Activated CD8-positive, alpha-beta memory T cell treated with anti-CD3 and anti-CD28 coated beads, Interleukin-2, amount 50 U/mL, for 24 hours (primary cell): ENCODE data around the gene CDH23.

Experiments used
- DNase-seq: peaks from one replicate; pipeline ENCODE4 v3.0.0-alpha.2; 2020; ENCODE audit errors: extremely low read depth

Gene CDH23

DNA sequence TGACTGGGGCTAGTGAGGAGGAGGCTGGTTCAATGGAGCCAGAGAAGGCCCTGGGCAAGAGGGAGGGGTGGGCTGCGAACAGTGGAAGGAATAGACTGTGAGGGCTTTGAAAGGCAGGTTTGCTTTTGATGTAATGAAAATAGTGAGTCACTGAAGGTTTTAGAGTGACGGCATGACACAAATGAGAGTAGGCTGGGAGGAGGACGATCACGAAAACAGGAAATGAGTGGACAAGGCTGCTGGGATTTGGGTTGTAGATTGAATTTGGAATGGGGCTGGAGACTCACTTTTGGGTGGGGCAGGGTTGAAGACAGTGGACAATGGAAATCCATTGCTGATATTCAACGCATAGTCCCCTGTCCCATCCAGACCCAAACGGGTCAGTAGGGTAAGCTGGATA, 139.6 kb downstream of the CDH23 start:
- DNase-seq: no peak

DNA sequence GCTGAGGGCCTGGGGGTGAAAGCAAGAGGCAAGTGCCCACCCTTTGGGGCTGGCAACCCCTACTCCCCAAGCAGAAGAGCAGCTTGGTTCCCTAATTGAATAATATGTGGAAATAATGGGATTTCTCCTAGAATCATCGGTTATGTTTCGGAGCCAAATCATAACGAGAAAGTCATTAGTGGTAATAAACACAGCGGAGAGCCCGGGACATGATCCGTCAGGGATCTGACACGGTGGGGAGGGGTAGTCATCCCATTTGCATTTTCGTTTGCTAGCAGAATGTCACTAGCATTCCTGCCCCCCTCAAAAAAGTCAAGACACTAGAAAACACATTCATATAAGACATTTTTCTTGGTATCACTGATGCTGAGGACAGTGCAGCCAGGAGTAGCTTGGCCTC, 140.4 kb downstream of the CDH23 start:
- no peak for DNase-seq

DNA sequence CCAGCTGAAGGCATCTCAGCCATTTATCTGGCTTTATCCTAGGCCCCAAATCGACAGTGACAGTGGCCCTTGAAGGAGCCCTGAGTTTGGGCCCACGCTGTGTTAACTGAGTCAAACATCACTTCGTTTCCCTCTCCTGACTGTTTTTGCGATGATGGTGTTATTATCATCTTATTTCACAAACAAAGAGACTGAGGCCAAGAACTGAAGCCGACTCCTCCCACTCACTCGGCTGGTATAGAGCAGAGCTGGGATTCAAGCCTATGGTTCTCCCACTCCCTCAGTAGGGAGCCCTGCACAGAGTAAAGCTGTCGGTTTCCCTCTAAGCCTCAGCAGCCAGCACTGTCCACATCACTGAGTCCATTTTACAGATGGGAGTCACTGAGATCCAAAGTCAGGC, 141.0 kb downstream of the CDH23 start:
- DNase-seq: no peak

DNA sequence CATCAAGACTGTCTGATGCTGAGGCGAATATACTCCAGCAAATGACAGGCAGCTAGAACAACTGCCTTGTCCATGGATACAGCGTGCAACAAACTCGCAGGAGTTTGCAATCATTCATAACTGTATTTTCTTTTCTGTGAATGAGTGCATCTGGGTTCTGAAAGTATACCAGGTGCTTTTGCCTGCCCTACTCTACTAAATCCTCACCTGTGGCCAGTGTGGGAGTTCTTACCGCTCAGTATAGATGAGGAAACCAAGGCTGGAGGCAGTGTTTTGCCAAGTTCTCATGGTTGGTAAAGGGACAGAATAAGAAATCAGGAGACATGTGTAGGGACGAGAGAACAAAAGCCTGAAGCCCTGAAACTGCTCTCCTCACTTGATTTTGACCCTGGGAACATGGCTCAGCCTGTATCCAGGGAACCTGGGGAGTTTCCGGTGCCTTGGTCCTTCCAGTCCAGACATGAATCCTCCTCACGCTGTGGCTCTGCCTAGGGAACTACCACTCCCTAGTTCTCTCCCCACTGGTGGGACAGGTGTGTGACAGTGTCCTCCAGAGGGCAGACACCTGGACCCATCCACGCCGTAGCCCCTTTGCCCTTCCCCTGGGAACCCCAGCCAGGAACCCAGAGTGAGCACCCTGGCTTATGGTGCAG, 142.0 kb downstream of the CDH23 start:
- no peak for DNase-seq

DNA sequence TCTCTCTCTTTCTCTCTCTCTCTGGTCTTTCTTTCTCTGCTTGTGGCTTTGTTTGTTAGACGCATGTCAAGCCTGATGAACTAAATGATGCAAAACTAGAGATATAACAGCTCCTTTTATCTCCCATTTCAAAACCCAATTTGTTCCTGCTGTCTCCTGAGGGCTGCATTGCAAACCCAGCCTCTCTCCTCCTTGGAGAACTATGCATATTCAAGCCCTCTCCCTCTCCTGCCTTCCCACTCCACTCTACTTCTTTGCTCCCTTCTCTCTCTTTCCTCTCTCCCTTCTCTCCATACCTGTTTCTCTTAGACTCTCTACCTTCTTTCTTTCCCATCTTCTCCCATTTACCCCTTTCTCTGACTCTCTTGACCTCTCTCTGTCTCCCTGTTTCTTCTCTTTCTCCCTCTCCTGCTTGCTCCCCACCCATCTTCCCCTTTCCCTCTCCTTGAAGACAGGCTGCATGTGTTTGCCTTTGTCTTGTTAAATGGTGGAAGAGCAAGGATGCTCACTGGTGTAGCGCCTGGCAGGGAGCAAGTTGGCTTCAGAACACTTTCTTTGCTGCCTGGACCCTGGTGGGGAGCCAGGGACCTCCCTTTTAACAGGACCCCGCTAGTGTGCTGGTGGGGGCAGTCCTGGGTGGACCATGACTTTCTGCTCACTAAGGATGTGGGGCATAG, 142.9 kb downstream of the CDH23 start:
- no peak for DNase-seq

DNA sequence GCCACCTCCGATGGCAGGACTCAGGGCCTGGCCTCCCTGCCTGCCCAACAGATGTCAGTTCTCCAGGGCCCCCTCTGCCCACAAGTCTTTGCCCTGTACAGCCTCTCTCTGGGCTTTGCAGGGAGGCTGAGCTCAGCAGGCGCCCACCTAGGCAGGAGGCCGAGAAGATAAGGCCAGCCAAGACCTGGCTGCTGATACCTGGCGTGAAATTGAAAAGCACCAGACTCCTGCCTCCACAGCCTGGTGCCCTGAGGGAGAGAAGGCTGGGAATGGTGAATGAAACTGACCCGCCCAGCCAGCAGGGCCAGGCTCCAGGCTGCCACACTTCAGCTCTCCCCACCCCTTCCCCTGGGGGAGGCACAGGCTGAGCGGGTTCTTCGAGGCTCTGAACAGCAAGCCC, 145.8 kb downstream of the CDH23 start:
- no peak for DNase-seq

DNA sequence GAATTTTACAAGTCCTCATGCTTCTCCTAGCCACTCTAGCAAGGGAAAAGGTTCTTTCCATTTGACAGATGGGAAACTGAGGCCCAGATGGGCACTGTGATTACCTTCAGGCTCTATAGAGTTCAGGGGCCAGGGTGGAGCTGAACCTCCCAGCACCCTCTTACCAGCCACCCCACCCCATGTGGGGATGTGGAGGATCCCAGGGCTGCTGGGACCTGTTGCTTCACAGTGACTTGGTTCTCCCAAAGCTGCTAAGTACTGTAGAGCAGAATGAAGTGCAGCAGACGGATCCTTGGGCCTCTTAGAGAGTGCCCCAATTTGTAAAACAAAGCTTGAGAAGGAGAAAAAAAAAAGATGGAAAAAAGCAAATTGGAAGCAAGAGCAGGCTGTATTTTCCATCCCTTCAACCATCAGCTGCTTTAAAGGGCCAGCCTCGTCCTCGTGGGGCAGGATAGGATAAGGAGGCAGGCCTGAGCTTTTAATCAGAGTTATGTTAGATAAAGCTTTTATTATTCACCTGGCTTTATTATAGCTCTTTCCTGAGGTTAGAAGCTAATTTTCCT, 147.0 kb downstream of the CDH23 start:
- DNase-seq: no peak

DNA sequence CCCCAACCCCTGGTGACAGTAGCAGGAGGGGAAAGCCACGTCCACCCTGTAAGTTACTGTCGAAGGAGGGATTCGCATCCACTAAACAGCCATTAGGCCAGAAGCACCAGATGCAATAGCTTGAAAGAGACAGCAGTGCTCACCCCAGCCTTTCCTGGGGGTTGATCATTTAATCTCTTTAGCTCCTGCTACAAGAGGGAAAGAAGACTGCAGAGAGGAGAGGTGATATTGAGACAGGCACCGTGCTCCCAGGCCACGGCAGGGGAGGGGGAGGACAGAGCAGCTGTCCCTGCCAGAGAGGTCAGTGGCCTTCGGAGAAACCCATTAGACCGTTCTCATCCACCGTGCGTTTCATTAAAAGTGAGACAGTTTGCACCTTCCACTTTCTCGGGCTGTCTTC, 148.3 kb downstream of the CDH23 start:
- DNase-seq: no peak

DNA sequence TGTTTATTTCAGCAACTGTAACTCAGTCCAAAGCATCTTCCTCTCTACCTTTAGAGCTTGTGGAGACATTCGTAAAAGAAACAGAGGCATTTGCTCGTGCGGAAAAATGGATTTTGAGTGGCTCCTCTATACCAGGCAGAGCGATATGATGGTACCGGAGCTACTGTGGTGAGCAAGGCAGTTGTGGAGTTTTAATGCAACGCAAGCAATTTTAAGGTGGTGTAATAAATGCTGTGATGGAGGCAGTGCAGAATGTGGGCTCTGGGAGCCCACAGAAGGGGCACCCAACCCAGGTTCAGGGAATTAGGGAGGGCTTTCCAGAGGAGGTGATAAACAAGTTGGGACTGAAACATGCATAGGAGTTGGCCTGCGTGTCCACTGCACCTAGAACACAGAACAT, 149.5 kb downstream of the CDH23 start:
- DNase-seq: no peak

DNA sequence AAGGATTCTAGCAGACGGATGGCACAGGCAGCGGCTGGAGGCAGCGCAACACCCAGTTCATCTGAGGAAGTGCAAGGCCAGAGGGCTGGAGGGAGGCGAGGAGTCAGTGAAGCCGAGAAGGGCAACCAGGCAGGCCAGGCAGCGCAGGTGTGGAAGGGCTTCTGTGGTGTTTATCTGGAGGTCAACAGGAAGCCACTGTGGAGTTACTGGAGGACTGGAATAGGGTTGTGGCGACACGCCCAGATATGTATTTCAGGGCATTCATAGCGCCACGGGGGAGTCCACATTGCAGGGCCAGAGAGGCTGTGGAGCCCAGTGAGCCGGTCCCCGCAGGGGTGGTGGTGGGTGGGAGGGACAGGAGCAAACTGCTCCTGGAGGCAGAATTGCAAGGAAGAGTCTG, 150.6 kb downstream of the CDH23 start:
- no peak for DNase-seq

DNA sequence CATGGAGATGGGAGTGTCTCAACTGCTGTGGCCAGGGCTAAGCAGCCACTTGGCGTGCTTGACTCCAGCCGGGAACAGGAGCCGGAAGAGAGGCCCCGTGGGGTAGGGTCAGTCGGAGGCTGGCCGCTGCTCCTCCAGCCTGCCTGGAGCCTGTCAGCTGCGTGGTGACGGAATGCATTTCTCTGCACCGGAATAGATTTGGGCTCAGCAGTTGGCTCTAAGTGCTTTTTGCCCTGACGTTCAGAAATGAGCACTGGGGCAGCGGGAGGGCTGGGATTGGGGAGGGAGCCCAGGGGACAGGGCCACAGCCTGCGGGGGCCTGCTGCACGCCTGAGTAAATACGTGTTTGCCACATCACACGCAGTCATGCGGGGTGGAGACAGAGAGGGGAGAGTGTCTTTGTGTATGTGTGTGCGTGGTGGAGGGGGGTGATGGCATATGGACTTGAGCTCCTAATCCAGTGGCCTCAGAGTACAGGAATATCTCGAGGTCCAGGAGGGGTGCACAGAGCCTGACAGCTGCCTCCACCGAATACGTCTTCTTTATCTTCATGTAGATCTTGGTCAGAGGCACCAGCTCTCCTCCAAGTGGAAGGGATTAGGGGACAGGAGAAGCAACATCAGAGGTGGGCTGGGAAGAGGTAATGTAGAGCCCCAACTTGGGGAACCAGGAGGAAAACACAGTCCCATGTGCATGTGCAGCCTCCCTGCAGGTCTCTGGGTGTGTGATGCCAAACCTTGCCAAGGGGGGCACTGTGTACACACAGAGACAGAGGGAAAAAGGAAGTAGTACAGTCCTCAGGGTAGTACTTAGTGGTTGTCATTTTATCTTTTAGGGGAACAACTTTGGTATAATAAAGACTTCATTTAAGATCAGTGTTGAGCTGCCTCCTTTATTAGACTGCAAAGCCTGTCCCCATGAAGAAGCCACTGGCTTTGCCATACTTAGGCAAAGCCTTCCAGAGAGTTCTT, 151.4 kb downstream of the CDH23 start:
- no peak for DNase-seq

DNA sequence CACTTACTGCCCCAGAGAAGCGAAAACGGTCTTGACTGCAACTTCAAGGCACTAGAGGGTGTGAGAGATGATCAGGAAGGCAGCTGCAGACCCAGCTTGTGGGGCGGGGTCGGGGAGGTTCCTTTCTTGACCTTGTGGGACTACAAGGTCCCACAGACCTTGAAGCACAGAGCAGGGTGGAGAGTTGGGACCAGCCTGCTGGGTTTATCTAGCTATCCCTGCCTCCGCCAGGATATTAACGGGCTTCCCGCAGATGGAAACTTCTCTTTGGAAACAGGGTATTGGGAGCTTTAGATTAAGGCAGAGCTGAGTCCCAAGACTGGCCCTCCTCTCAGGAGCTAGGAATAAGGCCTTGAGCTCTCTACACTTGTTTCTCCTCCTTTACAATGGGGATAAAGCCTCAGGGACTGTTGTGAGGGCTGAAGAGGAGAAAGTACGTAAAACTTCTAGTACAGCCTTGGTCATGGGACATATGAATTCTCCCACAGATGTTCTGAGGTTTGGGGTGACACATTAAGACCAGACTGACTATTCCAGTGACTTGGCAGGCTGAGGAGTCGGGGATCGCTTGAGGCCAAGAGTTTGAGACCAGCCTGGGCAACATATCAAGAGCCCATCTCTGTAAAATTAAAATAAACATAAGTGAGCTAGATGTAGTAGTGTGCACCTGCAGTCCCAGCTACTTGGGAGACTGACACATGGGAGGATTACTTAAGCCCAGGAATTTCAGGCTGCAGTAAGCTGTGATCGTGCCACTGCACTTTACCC, 153.2 kb downstream of the CDH23 start:
- no peak for DNase-seq

DNA sequence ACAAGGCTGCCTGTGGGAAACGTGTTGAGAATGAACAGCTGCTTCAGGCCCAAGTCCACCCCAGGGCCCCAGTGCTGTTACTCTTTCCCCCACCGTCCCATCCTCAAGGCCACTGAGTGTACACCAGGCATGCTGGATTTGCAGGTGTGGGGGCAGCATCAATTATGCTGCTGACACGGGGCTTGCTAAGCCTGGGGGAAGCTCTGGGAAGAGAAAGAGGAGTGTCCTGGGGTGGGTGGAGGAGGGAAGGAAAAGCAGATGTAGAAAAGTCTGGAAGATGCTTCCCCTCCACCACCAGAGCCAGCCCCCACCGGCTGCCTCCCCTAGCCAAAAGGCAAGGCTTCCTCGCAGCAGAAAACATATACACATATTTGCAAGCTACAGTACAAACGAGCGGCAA, 153.9 kb downstream of the CDH23 start:
- no peak for DNase-seq

DNA sequence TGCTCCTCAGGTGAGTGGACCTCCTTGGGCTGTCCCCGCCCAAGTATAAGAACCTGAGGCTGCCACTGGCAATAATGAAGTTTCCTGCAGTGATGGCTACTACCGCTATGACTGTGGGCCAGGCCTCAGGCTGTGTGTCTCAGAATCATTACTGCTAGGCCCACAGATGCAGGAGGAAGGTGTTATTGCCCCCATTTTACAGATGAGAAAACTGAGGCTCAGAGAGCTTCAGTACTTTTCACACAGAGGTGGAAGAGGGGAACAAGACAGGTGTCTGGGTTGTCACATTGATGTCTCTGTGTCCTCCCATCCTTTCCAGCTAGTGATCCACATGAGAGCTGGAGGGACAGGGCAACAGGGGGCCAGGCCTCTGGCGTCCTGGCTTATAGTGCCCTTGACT, 155.2 kb downstream of the CDH23 start:
- DNase-seq: no peak

DNA sequence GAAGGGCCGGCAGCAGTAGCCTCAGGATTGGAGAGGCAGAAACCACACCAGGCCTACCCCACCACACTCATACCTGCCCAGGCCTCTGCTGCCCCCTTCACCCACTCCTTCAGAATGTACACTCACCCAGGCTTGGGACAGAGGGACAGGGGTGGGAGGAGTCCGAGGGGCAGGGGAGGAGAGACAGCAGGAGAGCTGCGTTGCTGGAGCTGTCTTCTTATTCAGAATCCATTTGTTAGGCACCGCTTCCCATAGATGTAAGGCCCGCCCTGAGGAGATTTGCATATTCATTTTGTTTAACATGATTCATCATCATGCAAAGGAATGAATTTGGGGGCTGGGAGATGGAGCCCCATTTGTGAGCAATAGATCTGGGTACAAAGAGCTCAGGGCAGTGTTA, 156.7 kb downstream of the CDH23 start:
- no peak for DNase-seq

DNA sequence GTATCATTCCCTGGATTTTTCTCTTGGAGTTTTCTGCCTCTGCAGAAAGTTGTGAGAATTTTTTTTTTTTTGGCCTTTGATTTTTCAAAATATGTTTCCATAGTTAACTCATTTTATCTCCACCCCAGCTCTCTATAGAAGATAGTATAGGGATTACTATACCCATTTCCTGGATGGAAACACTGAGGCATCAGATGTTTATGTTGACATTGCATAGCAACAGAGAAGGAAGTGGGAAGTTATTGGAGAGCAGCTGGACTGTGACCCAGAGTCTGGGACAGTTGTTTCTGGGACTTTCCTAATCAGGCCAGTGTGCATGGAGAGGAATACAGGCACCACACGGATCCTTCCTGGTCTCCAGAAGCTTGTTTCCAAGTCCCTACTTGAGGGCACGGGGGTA, 158.0 kb downstream of the CDH23 start:
- DNase-seq: no peak

DNA sequence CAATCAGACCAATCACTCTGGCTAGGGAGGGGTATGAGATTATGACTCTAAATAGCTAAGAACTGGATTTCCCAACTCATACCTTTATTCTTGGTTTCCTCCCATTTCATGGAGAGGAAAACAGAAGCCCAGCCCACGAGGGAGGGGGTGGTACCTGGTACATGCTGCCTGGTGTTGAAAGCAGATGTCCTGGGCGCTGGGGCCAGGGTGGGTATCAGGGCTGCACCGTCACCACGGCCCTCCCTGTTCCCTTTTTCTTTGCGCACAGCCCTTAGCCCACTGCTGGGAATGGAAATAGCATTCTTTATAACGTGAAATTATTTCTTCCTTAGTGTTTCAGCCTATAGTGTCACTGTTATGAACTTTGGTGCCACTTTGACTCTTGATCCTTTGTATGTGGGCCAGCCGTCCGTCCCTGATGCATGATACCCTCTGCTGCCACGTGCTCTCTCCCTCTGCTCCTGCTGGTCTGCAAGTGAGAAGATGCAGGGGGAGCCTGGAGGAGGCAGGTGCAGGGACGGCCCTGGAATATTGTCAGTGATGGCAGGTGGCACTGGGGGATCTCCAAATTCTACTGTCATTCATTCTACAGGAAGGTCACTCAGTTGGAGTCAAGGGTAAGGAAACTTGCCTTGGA, 158.5 kb downstream of the CDH23 start:
- DNase-seq: no peak

DNA sequence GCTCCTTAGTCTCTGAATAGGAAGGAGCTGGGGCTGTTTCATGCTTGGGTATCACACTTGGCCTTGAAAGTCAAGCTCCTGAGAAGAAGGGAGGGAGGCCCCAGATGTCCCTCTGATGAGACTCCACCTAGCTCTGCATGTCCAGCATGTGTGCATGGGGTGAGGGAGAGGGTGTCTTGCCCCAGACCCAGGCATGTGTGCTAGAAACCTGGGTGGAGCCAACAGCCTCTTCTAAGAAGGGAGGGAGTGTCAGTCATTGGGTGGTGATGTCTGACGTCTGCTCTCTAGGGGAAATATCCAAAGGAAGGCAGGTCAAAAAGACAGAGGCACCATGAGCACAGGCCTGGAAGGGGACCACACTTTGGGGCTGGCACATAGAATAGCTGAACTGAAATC, 159.0 kb downstream of the CDH23 start:
- DNase-seq: no peak

DNA sequence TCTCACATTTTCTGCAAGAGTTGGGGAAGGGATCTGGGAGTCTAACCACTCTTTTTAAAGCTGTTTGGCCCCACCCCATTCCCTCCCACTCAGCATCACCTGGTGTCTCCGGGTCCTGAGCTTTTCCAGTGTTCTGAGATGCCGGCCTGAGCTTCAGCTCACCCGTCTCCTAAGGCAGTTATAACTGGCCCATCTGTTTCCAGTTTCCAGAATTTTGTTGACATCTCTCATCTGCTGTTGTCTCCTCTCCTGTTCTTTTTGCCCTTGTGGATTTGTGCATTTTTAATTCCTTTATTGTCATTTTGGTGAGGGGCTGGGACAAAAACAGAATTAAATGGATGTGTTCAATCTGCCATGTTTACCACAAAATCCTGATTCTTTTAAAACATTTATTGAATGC, 162.3 kb downstream of the CDH23 start:
- no peak for DNase-seq

DNA sequence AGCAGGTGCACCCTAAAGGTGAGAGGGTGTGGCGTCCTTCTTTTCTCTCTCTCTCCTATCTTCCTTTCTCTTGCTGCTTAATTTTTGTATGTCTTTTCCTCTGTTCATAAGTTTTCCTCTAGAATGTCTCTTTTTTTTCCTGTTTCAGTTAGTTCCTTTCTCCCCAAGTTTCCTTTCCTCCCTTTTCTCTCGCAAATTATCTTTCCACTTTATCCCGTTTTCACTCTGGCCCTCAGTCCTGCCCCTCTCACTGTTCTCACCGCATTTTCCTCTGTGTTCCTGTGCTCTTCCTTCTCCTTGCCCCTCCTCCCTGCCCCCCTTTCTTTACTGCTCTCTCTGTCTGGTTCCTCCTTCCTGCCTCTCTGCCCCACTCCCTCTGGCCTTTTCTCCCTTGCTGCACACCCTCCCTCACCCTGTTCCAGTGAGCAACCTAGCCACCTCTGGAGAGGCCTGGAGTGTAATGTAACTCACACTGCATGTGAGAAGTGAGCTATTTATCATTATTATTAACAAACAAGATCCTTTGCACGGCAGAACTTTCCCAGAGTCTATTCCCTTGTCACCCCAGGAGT, 164.4 kb downstream of the CDH23 start:
- no peak for DNase-seq

DNA sequence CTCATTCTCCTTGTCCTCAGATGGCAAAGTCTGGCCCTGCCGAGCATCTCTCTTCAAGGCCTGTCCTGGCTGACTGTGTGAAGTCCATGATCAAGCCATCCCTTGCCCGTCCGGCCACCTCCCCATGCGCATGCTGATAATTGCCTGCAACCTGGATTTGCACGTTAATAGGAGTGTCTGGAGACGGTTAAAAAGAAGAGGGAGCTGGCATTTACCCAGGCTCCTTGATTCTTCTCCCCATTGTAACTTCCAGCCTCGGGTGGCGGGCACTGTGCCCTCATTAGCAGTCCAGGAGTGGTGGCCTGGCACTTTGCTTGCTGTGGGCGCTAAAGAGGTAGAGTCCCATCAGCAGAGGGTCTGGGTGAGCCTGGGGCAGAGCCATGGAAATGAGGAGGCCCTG, 165.5 kb downstream of the CDH23 start:
- DNase-seq: no peak
